HL-60/S4 treated with phorbol 12-myristate 13-acetate at 8.2 ng/mL for 4 days and 3 days (cell line): ENCODE data around the gene PI4KA.
"Not testable (repeated sequence)": the region's sequence is repeated elsewhere in the genome, so short reads cannot be mapped to it uniquely, and the experiment has no call there.

Experiments
- in situ Hi-C: fragments of 300-500 bp; cut with MboI; formaldehyde crosslinking; loops from 2 replicates; pipeline ENCODE4 v1.15.0; 2022; ENCODE audit warnings: low sequenced_read_pairs

PI4KA gene

DNA sequence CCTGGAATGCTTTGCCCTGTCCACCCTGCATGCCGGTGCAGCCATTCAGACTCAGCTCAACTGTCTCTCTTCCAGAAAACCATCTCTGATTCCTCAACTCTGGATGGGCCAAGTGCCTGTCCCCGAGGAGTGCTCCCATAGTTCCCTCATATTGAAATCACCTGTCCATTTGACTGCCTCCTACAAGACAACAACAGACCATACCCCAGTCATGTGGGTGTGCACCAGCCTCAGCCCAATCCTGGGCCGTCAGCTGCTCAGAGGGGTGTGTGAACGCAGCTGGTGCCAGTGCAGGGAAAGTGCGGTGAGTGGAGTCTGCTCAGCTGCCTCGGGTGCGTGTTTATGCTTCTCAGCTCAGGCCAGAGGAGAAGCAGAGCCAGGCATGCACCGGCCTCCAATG, 126.2 kb downstream of the PI4KA start:
- in situ Hi-C loops = not testable (repeated sequence)

DNA sequence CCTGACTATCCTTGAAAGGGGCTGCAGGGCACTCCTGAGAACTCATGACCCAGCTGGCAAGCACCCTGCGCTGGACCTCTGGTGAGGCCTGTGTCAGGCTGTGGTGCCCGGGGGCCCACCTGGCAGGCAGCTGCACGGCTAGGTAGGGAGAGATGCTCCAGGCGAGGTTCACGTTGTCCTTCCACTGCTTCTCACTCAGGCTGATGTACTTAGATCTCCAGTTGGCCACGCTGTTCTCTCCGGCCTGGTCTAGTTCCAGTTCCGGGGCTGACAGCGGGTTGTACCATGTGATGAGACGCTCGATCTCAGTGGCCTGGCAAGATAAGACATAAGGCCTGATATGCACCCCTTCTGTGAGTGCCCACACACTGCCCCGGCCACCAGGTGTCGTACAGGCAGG, 129.4 kb downstream of the PI4KA start:
- in situ Hi-C loops = no loop called here

DNA sequence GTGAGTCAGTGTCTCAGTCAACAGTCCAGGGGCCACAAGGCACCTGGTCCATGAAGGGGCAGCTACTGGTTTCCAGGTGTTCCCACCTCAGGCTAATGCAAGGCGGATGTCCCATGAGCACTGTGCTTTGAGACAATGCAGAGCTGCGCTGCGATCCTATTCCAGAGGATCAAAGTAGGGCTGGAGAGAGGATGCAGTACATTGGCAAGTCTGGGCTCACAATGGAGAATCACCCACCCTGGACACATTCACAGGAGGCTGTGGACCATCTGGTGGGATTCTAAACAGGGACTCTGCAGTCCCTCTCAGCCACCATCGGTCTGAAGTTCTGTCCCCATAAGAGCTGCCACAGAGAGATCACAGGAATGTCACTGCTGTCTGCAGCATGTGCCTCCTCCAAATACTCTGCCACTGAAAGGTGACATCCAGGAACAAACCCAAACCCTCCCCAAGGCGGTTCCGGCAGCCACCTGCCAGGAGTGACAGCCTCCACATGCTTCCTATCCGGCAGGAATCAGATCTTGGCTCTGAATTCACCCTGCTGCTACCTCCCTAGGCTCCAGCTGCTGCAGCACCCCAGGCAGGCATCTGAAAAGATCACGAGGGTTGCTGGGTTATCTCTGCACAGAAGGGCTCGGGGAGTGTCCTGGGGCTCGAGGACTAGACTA, 130.0 kb downstream of the PI4KA start:
- in situ Hi-C loops = no loop called here

DNA sequence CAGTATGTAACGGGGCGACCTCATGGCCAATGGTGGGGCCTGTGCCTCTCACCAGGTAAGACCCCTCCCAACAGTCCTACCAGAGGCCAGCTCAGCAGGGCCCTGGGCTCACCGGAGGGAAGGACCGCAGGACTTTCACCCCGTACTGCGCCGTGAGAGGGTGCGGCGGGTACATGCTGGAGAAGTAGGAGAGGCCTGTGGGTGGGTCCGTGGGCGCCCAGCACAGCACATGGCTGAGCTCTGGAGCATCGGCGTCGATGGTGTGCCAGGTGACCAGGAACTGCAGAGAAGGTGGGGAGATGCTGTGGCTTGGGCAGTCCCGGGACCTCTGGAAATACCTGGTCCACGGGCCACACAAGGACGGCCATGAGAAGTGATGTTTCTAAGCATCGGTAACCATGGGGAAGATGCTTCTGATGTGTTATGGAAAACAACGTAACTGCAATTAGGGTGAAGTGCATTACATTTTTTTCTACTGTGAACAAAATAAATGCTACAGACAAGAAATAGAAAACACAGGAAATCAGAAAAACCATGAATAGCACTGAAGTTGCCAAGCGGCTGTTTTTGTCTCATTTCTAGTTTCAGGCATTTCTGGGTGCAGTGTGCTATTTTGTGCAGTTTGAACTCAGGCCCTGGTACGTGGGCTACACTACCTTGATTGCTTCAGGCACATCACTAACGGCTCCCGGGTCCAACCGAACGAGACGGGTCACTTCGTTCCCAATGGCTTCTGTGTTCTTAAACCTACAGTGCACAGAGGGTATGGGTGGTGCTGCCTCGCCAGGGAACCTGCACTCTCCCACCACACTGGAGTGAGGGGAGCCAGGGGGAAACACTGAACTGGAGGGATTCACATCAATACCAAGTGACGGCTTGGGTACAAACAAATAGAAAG, 131.2 kb downstream of the PI4KA start:
- in situ Hi-C loops = no loop called here

DNA sequence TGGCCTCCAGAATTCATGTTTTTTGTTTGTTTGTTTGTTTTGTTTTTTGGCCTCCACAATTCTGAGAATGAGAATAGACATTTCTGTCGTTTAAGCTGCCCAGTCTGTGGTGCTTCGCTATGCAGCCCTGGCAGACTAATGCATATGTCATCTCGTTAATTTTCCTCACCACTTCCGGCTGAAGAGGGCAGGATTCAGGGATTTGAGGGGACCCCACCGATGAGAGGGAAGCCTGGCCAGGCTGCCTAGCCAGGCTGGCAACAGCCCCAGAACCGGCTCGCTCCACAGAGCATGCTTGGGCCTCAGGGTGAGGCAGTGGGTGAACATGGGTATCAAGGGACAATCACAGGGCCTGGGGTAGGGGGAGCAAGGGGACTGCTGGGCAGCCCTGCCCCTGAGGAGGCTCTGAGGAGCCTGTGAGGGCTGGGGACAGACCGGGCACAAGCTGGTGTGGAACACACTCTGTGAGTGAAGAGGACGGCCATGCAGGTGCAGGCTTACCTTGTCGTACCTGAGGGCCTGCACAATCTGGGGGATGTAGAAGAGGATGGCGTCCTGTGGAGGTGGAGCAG, 132.5 kb downstream of the PI4KA start:
- in situ Hi-C loops = no loop called here

DNA sequence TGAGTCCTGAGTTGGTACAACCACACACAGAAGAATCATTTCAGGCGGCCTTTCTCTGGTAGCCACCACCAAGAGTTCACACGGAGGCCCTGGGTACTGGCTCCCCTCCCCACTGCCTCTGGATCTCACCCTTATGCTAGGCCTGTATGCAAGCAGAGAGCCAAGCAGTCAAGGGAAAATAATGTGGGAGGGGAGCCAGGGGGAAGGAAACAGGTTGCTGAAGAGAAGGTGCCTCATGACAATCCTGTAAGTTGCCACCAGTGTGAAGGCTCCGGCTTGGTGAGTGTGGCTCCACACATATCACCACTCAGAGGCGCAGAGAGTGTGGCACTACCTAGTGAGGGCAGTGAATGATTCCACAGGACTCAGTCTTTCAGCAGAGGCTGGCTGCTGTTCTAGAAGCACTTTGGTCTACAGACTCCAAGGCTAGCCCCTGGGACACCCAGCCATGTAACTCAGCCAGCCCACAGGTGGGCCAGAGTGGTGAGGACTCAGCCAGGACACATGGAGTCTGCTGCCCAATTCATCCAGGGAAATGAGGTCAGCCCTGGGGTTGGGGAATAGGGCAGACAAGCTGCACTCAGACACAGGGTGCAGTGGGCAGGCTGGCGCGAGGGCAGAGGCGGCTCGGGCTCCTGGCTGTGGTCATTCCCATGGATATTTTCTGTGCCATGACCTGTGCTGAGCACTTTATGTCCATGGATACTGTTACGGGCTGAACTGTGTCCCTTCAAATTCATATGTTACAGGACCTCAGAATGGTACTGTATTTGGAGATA, 133.7 kb downstream of the PI4KA start:
- in situ Hi-C loops = no loop called here

DNA sequence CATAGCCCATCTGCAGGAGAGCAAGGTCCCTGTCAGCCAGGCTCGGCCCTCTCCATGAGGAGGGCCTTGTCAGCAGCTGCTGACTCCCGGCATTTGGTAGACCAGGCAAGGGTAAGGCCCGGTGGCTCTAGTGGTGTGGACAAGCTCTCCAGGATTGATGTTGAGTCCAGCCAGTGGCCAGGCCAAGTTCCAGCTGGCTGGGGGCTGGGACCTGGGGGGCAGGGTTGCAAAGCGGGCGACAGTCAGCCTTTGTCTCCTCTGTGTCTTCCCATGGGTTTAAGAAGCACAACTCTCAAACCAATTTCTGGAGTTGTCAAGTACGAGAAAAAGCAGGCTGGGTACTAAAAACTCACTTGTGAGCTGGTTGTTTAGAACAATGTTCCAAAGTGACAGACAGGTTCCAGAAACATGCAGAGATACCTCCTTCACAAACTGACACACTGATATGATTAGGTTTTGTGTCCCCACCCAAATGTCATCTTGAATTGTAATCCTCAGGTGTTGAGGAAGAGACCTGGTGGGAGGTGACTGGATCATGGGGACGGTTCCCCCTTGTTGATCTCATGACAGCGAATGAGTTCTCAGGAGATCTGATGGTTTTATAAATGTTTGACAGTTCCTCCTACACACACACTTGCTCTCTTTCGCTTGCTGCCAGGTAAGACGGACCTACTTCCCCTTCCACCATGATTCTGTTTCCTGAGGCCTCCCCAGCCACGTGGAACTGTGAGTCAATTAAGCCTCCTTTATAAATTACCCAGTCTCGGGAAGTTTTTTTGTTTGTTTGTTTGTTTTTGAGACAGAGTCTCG, 137.0 kb downstream of the PI4KA start:
- in situ Hi-C loops = no loop called here

DNA sequence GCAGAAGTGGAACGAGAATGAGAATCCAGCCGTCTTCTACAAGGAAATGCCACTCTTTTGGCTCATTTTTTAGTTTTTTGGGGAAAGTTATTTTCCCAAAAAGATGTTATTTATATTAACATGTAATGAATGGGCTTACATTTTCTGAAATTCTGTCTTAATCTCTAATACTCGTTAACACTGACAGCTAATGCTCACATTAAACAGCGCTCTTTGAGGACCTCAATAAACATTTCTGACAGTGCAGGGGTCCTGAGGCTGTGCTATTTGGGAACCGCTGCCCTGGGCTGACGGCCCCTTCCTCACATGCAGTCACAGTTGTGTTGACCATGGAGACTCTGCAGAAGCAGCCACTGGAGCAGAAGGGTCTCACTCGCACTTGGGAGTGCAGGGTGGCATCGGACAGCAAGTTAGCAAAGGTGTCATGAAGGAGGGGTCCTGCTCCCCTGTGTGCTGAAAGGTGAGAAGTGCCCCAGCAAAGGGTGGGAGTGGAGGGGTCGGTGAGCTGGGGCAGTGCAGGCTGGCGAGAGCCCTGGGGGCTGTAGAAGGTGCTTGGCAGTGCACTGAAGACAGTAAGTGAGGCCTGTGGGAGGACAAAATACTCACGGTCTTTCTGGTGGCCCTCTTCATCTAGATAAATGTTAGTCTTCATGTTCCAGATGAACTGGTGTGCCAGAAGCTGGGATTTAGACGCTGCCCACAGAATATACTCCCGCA, 137.8 kb downstream of the PI4KA start:
- in situ Hi-C loops = no loop called here

DNA sequence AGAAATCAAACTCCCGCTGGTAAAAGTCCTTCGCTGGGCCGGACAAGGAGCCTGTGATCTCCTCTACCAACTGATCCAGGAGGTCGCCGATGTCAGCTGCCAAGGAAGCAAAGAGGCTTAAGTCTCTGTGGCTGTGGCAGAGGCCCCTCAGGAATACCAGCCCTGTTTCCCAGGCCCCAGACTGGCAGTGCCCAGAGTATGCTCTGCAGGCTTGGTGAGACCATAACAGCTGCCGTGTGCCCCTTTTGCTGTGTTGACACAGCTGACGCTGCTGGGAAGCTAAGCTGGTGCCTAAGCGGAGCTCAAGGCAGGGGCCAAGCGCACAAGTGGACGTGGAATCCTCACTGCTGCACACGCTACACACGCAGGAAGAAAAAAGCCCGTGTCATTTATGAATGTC, 139.9 kb downstream of the PI4KA start:
- in situ Hi-C loops = not testable (repeated sequence)

DNA sequence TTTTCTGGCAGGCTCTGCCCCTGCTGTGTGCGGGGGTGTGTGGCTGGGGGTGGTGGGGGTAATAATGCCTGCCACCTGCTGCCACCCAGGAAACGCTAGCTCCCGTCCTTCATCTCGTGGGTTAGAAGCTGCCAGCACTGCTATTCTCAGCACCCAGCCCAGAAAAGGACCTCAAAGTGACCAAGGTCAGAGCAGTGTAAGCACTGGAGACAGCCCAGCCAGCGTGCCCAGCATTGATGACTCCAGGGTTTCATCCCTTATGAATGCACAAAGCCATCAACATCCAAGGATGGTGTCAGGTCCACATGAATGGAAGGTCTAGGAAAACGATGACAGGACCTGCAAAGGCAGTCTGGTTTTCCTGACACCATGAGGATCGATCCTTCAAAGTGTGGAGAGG, 140.6 kb downstream of the PI4KA start:
- in situ Hi-C loops = not testable (repeated sequence)

DNA sequence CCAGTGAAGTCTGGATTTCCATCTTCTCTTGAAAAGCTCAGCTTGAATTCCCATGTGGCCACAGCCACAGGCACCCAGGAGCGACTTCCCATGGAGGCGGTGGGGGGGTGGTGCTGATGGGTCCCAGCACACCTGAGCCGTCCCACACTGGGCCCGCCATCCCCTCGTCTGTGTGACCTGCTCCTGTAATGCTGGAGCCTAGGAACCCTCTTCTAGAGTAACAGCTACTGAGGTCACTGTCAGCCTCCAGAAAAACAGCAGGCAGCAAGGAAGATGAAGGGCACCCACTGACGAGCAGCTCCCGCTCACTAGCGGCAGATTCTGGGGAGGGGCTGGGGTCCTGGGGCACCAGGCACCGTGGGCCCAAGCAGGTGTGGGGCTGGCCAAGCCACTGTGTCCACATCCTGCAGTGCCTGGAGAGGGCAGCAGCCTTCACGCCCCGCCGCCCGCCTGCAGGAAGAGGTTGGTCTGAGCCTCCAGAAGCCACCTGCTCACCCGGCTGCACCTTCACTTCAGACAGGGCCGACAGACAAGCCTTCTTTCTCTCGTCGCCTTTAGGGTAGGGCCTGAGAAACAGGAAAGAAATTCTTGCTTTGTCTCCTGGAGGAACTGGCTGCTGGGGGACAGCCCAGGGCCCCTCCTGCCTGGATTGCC, 141.3 kb downstream of the PI4KA start:
- in situ Hi-C loops = not testable (repeated sequence)

DNA sequence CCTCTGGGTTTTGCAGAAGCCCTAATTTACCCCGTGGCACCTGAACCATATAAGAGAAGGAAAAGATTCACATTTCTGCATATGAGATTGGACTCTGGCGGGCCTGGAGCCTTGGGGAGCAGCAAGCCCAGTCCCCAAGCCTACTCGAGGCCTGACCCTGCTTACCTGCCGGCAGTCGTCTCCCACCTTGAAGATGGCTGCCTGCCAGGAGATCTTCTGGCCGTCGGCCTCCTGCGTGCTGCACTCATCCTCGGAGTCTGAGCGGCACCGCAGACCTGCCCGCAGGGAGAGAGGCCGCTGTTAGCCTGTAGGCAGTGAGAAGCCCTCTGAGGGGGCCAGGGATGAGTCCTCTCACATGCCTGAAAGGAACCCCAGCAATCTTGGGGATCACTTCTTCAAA, 145.5 kb downstream of the PI4KA start:
- in situ Hi-C loops = not testable (repeated sequence)

DNA sequence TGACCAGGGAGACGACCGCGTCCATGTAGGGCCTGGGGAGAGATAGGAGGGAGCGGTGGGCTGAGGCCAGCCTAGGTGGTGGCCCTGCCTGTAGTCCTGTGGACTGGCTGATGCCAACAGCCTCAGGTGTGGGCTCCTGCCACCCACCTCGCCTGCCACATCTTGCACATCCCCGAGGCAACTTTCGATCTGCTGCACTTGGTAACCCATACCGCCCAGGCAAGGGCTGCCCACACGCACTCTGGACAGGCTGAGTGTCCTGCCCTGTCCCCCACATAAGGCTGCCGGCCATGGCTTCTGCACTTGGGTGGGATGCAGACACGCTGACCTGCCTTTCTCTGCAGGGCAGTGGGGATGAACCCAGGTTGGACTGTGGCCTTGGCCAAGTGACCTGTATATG, 148.6 kb downstream of the PI4KA start:
- in situ Hi-C loops = not testable (repeated sequence)

DNA sequence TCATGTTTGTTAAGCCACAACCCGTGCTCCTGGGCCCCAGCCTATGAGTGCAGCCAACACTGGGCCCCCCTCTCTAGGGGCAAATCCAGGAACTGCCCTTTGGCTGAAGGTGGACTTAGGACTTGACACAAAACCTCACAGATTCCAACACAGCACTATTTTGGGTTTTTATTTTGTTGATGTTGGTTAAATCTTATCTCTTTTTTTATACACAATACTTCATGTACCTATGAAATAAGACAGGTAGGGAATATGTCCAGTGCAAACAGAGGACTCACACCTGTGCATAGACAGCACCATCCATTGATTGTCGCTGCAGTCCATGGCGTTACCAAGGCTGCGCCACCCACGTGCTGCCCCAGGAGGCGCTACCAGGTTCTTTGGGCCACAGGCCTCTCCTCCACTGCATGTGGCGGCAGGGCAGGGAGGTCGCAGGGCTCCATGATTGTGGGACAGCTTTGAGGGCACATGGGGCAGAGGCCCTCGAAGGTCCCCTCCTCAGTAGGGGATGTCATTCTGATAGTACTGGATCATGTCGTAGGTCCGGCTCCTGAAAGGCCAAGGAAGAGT, 151.0 kb downstream of the PI4KA start:
- in situ Hi-C loops = not testable (repeated sequence)

DNA sequence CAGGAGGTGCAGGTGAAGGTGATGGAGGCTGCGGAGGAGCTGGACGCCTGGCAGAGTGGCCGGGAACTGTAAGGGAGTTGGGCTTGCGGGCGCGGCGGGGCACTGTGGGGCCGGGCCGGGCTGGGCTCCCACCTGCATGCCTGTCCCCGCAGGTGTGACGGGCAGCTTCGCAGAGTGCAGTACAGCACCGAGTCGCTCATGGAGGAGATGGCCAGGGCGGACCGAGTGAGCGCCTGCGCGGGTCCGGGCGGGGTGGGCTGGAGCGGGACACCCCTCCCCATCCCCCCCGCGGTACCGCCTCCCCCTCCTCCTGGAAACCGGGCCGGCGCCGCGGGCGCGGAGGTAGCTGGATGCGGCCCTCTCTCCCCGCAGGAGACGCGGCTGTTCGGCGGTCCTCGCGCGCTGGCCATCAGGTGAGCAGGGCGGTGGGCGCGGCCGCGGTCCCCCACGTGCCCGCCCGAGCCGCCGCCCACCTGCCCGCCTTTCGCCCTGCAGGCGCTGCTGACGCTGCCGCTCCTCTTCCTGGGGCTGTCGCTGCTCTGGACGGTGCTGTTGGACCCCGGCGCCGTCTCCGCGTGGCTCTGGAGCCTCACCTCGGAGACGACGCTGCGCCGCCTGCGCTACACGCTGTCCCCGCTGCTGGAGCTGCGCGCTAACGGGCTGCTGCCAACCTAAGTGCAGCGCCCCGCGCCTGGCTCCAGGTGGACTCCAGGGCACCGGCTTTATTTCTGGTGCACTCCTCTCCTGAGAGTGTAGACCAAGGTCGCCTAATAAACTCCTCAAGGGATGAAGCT, 154.6 kb downstream of the PI4KA start:
- in situ Hi-C loops = not testable (repeated sequence)

DNA sequence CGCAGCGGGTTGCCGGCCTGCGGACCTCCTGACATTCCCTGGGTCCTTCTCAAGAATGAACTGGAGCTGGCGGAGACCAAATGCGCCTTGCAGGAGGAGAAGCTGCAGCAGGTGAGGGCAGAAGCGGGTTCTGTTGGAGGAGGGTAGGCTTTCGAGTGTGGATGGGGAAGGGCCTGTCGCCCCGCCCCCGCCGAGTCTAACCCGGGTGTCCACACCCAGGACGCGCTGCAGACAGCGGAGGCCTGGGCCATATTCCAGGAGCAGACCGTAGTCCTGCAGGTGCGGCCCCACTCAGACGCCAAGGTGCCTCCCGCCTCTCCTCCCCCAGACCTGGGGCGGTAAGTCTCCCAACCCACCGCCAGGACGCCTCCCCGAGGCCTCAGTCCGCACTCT, 155.2 kb downstream of the PI4KA start:
- in situ Hi-C loops = not testable (repeated sequence)

DNA sequence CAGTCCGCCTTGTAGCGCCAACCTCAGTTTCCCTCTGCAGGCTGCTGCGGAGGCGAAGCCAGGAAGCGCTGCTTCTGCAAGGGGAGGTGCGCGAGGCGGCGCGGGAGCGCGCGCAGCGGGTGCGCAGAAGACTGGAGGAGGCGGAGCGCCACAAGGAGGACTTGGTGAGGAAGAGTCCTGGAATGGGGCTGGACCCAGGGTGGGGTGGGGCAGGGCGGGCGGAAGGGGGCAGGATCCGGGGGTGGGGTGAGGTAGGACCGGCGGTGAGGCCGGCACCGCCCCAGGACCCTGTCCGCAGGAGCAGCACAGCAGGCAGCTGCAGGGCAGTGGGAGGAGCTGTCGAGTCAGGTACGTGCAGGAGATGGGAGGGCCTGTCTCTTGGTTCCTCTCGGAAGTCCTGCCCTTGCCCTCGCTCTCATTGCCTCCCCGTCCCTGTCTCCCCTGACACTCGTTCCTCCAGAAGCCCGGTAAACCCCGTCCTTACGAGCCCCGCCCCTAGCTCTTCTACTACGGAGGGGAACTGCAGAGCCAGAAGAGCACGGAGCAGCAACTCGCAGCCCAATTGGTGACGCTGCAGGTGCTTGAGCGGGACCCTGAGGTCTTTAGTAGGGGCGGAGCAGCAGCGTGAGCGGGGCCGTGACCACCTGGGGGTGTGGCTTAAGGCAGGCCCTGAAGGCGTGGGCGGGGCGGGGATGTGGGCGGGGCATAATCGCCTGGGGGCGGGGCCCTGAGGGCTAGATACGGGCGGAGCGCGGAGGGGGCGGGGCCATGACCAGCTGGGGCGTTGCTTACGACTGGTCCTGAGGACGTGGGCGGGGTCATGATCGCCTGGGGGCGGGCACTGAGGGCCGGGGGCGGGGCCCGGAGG, 155.8 kb downstream of the PI4KA start:
- in situ Hi-C loops = not testable (repeated sequence)
